Upper lobe of left lung (tissue), 6 donors: ENCODE measurements around the gene MAPK13. TPM values are rescaled to one million over a fixed set of nuclear protein-coding genes. Genes with fewer than 3 reads are reported as not detected.

ENCODE experiments used
- ATAC-seq, 2 donors: fragments of 200-7000 bp; cut with Tn5 transposase; one replicate each; pipeline ENCODE4 v1.9.1; 2022; ENCODE audit warnings: mild to moderate bottlenecking in 2 of 2, moderate library complexity in 2 of 2; ENCODE audit not compliant: low FRiP score in 2 of 2
- DNase-seq, 2 donors: peaks; one replicate each; pipeline ENCODE4 v3.0.0-alpha.2; 2019 to 2020
- H3K27ac ChIP-seq, 4 donors: fragments of 200-600 bp; sonication (generic); one replicate each; pipeline ENCODE4 v1.5.1; 2016 to 2019
- H3K27me3 ChIP-seq, 4 donors: fragments of 200-600 bp; sonication (generic); one replicate each; pipeline ENCODE4 v1.5.1; 2017 to 2019
- H3K36me3 ChIP-seq, 4 donors: fragments of 200-600 bp; sonication (generic); one replicate each; pipeline ENCODE4 v1.5.1; 2016 to 2019
- H3K4me1 ChIP-seq, 4 donors: fragments of 200-600 bp; sonication (generic); one replicate each; pipeline ENCODE4 v1.5.1; 2018 to 2019
- H3K4me3 ChIP-seq, 4 donors: fragments of 200-600 bp; sonication (generic); one replicate each; pipeline ENCODE4 v1.5.1; 2017 to 2019; ENCODE audit warnings: mild to moderate bottlenecking in 2 of 4, moderate library complexity in 1 of 4
- H3K9me3 ChIP-seq, 4 donors: fragments of 200-600 bp; sonication (generic); one replicate each; pipeline ENCODE4 v1.5.1; 2018 to 2019
- CTCF ChIP-seq, 6 experiments: fragments of 450-650 bp in 4 of 6; fragments of 200-600 bp in 2 of 6; sonication (generic) in 2 of 6; IDR thresholded peaks; one replicate each; pipeline ENCODE4 v1.5.1; 2016 to 2019; ENCODE audit warnings: antibody characterized with exemption in 6 of 6
- EP300 ChIP-seq, 4 donors: sonication (generic); formaldehyde crosslinking; IDR thresholded peaks; one replicate each; pipeline ENCODE4 v1.5.1; 2017; ENCODE audit warnings: antibody characterized with exemption in 4 of 4, control low read depth in 2 of 4
- POLR2A ChIP-seq, 4 donors: fragments of 450-650 bp; IDR thresholded peaks; one replicate each; pipeline ENCODE4 v1.5.1; 2016 to 2017; ENCODE audit warnings: antibody characterized with exemption in 4 of 4, mild to moderate bottlenecking in 2 of 4
- POLR2AphosphoS5 ChIP-seq, 2 donors: sonication (generic); formaldehyde crosslinking; IDR thresholded peaks; one replicate each; pipeline ENCODE4 v1.5.1; 2017; ENCODE audit warnings: antibody characterized with exemption in 2 of 2
- WGBS, 2 donors: methylation state at CpG; one replicate each; pipeline ENCODE4 v1.1.5; 2017 to 2018; 5-methylcytosine and 5-hydroxymethylcytosine counted together
- total RNA-seq, 6 donors: library from RNA; depleted of rRNA in 4 of 6; stranded (reverse); fragments of >200 nt in 4 of 6; gene quantifications; one replicate each; pipeline versions ENCODE4 v1.1.0 to v1.2.1, GENCODE V29; 2016 to 2021
- donor health status: DM: no; HTN: no; CAD: no; lungs with moderate emphysema.
- donor health status: DM: no; HTN: yes; CAD: no; lungs with severe emphysema.

MAPK13 gene
- total RNA-seq, 6 donors from 2014 or later: 56.7 to 90.1 (median 80.1) TPM

- Histone ChIP-seq H3K4me3 (no peak overlapping the region), H3K27ac (no peak overlapping the region), H3K27me3 (no peaks in the 10 kb centered on the region), H3K9me3 (no peaks in the 10 kb centered on the region), H3K36me3 (peaks cover 0 to 31% (median 23%) of the 10 kb centered on the region in 4 donors), H3K4me1 (peaks cover 17 to 40% (median 34%) of the 10 kb centered on the region in 4 donors)
- DNase-seq (no peak), ATAC-seq (no peak)
- WGBS, 2 donors: 90 to 94% methylated on average over 4 of the region's 4 CpGs
- TF ChIP-seq POLR2A (IDR thresholded peaks at IDR 0.05) (no peak), POLR2AphosphoS5 (IDR thresholded peaks at IDR 0.05) (no peak), EP300 (IDR thresholded peaks at IDR 0.05) (no peak), CTCF (IDR thresholded peaks at IDR 0.05) (no peak)
Measured at GRCh38 chr6:36133912-36134311, 3.6 kb downstream of the MAPK13 start.

DNA sequence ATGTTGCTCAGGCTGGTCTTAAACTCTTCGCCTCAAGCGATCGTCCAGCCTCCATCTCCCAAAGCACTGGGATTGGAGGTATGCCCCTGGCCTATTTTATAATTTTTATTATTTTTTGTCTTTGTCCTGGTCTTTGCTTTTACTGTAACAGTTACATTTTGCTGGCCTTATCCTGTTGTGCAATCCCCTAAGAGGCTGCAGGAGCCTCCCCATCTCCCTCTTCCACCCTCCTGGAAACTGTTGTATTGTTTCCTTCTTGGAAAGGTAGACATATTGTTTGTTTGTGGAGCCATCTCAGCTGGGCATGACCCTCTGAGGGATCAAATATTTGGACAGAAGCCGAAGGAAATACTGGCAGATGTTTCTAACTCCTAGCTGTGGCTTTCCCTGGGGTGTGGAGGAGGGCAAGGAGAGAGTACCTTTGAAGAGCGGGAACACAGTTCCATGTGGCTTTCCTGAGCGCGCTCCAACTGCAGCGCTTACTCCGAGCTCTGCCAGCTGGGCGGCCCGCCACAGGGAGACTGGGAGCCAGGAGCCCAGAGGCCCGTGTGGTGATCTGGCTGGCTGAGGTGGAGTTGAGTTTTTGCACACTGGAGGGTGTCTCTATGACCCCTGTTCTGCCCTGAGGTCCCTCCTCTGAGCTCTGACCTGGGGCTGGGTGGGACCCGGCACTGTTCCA lies 4.9 kb downstream of the MAPK13 start:
- no peak for ATAC-seq
- no peak for DNase-seq
- Histone ChIP-seq H3K4me1 (peaks cover 17 to 29% (median 25%) of the 10 kb centered on the region in 4 donors), H3K27me3 (no peaks in the 10 kb centered on the region), H3K4me3 (no peak overlapping the region), H3K9me3 (no peaks in the 10 kb centered on the region), H3K36me3 (peaks cover 0 to 41% (median 29%) of the 10 kb centered on the region in 4 donors), H3K27ac (no peak overlapping the region)
- 94 to 96% methylated on average over 12 to 13 of the region's 13 CpGs for WGBS, 2 donors
- TF ChIP-seq POLR2AphosphoS5 (IDR thresholded peaks at IDR 0.05): no peak
- TF ChIP-seq CTCF (IDR thresholded peaks at IDR 0.05): no peak
- TF ChIP-seq POLR2A (IDR thresholded peaks at IDR 0.05): no peak
- no peak for TF ChIP-seq EP300 (IDR thresholded peaks at IDR 0.05)

GRCh38 chr6:36136034-36136433 lies 5.7 kb downstream of the MAPK13 start:
- Histone ChIP-seq H3K9me3 (no peaks in the 10 kb centered on the region), H3K4me3 (no peak overlapping the region), H3K27me3 (no peaks in the 10 kb centered on the region), H3K4me1 (peaks cover 17 to 22% (median 21%) of the 10 kb centered on the region in 4 donors), H3K36me3 (peaks cover 0 to 41% (median 29%) of the 10 kb centered on the region in 4 donors), H3K27ac (no peak overlapping the region)
- no peak for DNase-seq
- WGBS, 2 donors: 75 to 95% methylated on average over 2 of the region's 2 CpGs
- TF ChIP-seq CTCF (IDR thresholded peaks at IDR 0.05) (no peak), POLR2A (IDR thresholded peaks at IDR 0.05) (no peak), POLR2AphosphoS5 (IDR thresholded peaks at IDR 0.05) (no peak)
- ATAC-seq: no peak

DNA sequence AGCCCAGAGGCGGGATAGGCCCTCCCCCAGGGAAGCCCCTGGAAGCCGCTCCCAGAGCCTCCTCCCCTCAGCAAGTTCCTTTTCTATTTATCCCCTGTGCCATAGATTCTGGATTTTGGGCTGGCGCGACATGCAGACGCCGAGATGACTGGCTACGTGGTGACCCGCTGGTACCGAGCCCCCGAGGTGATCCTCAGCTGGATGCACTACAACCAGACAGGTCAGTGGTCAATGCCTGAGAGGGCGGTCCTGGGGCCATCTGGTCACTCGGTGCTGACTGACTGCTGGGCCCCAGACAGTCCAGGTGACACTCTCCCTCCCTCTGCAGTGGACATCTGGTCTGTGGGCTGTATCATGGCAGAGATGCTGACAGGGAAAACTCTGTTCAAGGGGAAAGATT lies 6.2 kb downstream of the MAPK13 start:
- H3K9me3 ChIP-seq: no peaks in the 10 kb centered on the region
- H3K4me1 ChIP-seq: peaks cover 12 to 20% (median 16%) of the 10 kb centered on the region in 4 donors
- H3K27ac ChIP-seq: no peak overlapping the region
- peaks cover 0 to 41% (median 29%) of the 10 kb centered on the region in 4 donors for H3K36me3 ChIP-seq
- H3K27me3 ChIP-seq: no peaks in the 10 kb centered on the region
- no peak overlapping the region for H3K4me3 ChIP-seq
- TF ChIP-seq POLR2A (IDR thresholded peaks at IDR 0.05) (no peak), CTCF (IDR thresholded peaks at IDR 0.05) (no peak), EP300 (IDR thresholded peaks at IDR 0.05) (no peak), POLR2AphosphoS5 (IDR thresholded peaks at IDR 0.05) (no peak)
- ATAC-seq: no peak
- 96% methylated on average over 11 of the region's 12 CpGs; no CpG with 5 or more reads in 1 of the 2 donors for WGBS, 2 donors
- no peak for DNase-seq

- H3K4me3 ChIP-seq: no peak overlapping the region
- TF ChIP-seq EP300 (IDR thresholded peaks at IDR 0.05) (no peak), POLR2AphosphoS5 (IDR thresholded peaks at IDR 0.05) (no peak), CTCF (IDR thresholded peaks at IDR 0.05) (no peak), POLR2A (IDR thresholded peaks at IDR 0.05) (no peak)
- H3K9me3 ChIP-seq: no peaks in the 10 kb centered on the region
- H3K36me3 ChIP-seq: peaks cover 0 to 41% (median 28%) of the 10 kb centered on the region in 4 donors
- ATAC-seq (no peak), DNase-seq (peak in 1 of 2 donors; percentile 61)
- H3K4me1 ChIP-seq: peaks cover 0 to 3% (median 1%) of the 10 kb centered on the region in 4 donors
- WGBS, 2 donors: 92 to 96% methylated on average over 11 to 13 of the region's 15 CpGs
- no peak overlapping the region for H3K27ac ChIP-seq
- H3K27me3 ChIP-seq: no peaks in the 10 kb centered on the region
Measured at GRCh38 chr6:36138667-36139066, 8.4 kb downstream of the MAPK13 start.
